Measurements from ENCODE around the gene RBP7.
"Not testable (repeated sequence)": the region's sequence is repeated elsewhere in the genome, so short reads cannot be mapped to it uniquely, and the experiment has no call there.

RBP7 gene

GRCh38 chr1:9993561-9994075 lies 3.4 kb upstream of the RBP7 start:
- Histone ChIP-seq H3K4me2 (no peak overlapping the region), H3K4me1 (no peaks in the 10 kb centered on the region), H4K20me1 (no peaks in the 10 kb centered on the region), H3K9me3 (peaks cover 32% of the 10 kb centered on the region), H3K27ac (no peak overlapping the region), H3K9ac (no peak overlapping the region), H3K36me3 (no peaks in the 10 kb centered on the region), H3K4me3 (no peak overlapping the region), H3K27me3 (no peaks in the 10 kb centered on the region)
- no peak for TF ChIP-seq Cebpa-rat (IDR thresholded peaks at IDR 0.05)

GRCh38 chr1:10001016-10001665 lies 4.1 kb downstream of the RBP7 start:
- Histone ChIP-seq H3K4me2 (no peak overlapping the region), H3K4me1 (no peaks in the 10 kb centered on the region), H3K36me3 (no peaks in the 10 kb centered on the region), H3K4me3 (no peak overlapping the region), H3K27ac (no peak overlapping the region), H4K20me1 (no peaks in the 10 kb centered on the region), H3K9ac (no peak overlapping the region), H3K27me3 (no peaks in the 10 kb centered on the region), H3K9me3 (peaks cover 40% of the 10 kb centered on the region)
- no peak for TF ChIP-seq Cebpa-rat (IDR thresholded peaks at IDR 0.05)

- H3K9me3 ChIP-seq, H3K36me3 ChIP-seq, H3K4me2 ChIP-seq, H3K4me3 ChIP-seq, H3K9ac ChIP-seq, H3K4me1 ChIP-seq, H4K20me1 ChIP-seq, H3K27me3 ChIP-seq, H3K27ac ChIP-seq: not testable (repeated sequence)
Measured at GRCh38 chr1:10005248-10005647, 8.2 kb downstream of the RBP7 start.

GRCh38 chr1:10007169-10007568 lies 10.1 kb downstream of the RBP7 start:
- no peaks in the 10 kb centered on the region for H4K20me1 ChIP-seq
- no peak overlapping the region for H3K9ac ChIP-seq
- no peaks in the 10 kb centered on the region for H3K36me3 ChIP-seq
- no peaks in the 10 kb centered on the region for H3K9me3 ChIP-seq
- H3K4me3 ChIP-seq: no peak overlapping the region
- no peak overlapping the region for H3K4me2 ChIP-seq
- H3K27me3 ChIP-seq: no peaks in the 10 kb centered on the region
- no peak overlapping the region for H3K27ac ChIP-seq
- H3K4me1 ChIP-seq: no peaks in the 10 kb centered on the region
- no peak for TF ChIP-seq Cebpa-rat (IDR thresholded peaks at IDR 0.05)

- H3K4me2 ChIP-seq: no peak overlapping the region
- H3K27me3 ChIP-seq: no peaks in the 10 kb centered on the region
- H4K20me1 ChIP-seq: no peaks in the 10 kb centered on the region
- no peaks in the 10 kb centered on the region for H3K4me1 ChIP-seq
- H3K27ac ChIP-seq: no peak overlapping the region
- no peak overlapping the region for H3K9ac ChIP-seq
- no peaks in the 10 kb centered on the region for H3K36me3 ChIP-seq
- TF ChIP-seq Cebpa-rat (IDR thresholded peaks at IDR 0.05): no peak
- no peaks in the 10 kb centered on the region for H3K9me3 ChIP-seq
- H3K4me3 ChIP-seq: no peak overlapping the region
Measured at GRCh38 chr1:10014016-10014415, 17.0 kb downstream of the RBP7 start.

- H3K27ac ChIP-seq: no peak overlapping the region
- TF ChIP-seq Cebpa-rat (IDR thresholded peaks at IDR 0.05): no peak
- no peaks in the 10 kb centered on the region for H3K9me3 ChIP-seq
- no peak overlapping the region for H3K9ac ChIP-seq
- H3K4me3 ChIP-seq: no peak overlapping the region
- H3K4me2 ChIP-seq: no peak overlapping the region
- H3K4me1 ChIP-seq: no peaks in the 10 kb centered on the region
- no peaks in the 10 kb centered on the region for H3K27me3 ChIP-seq
- H3K36me3 ChIP-seq: no peaks in the 10 kb centered on the region
- H4K20me1 ChIP-seq: no peaks in the 10 kb centered on the region
Measured at GRCh38 chr1:10019561-10019960, 22.5 kb downstream of the RBP7 start.

- Histone ChIP-seq H3K36me3 (no peaks in the 10 kb centered on the region), H3K4me2 (no peak overlapping the region), H3K27ac (no peak overlapping the region), H4K20me1 (no peaks in the 10 kb centered on the region), H3K27me3 (no peaks in the 10 kb centered on the region), H3K9me3 (no peaks in the 10 kb centered on the region), H3K4me3 (no peak overlapping the region), H3K4me1 (no peaks in the 10 kb centered on the region), H3K9ac (no peak overlapping the region)
- TF ChIP-seq Cebpa-rat (IDR thresholded peaks at IDR 0.05): no peak
Measured at GRCh38 chr1:10020086-10020485, 23.1 kb downstream of the RBP7 start.

- H3K9me3 ChIP-seq, H3K4me3 ChIP-seq, H3K27me3 ChIP-seq, H3K9ac ChIP-seq, H3K27ac ChIP-seq, H4K20me1 ChIP-seq, H3K36me3 ChIP-seq, H3K4me1 ChIP-seq, H3K4me2 ChIP-seq: not testable (repeated sequence)
Measured at GRCh38 chr1:10020678-10021077, 23.6 kb downstream of the RBP7 start.

GRCh38 chr1:10021992-10022391 lies 25.0 kb downstream of the RBP7 start:
- not testable (repeated sequence) for H4K20me1 ChIP-seq, H3K9me3 ChIP-seq, H3K27ac ChIP-seq, H3K9ac ChIP-seq, H3K36me3 ChIP-seq, H3K4me1 ChIP-seq, H3K27me3 ChIP-seq, H3K4me2 ChIP-seq, H3K4me3 ChIP-seq

GRCh38 chr1:10022656-10023055 lies 25.6 kb downstream of the RBP7 start:
- H3K27me3 ChIP-seq: no peaks in the 10 kb centered on the region
- TF ChIP-seq Cebpa-rat (IDR thresholded peaks at IDR 0.05): no peak
- no peak overlapping the region for H3K4me2 ChIP-seq
- no peaks in the 10 kb centered on the region for H3K4me1 ChIP-seq
- no peak overlapping the region for H3K27ac ChIP-seq
- H3K36me3 ChIP-seq: no peaks in the 10 kb centered on the region
- no peaks in the 10 kb centered on the region for H4K20me1 ChIP-seq
- H3K9me3 ChIP-seq: peaks cover 7% of the 10 kb centered on the region; the same call in 1 of the 2 replicates
- H3K4me3 ChIP-seq: no peak overlapping the region
- H3K9ac ChIP-seq: no peak overlapping the region

GRCh38 chr1:10025354-10025753 lies 28.3 kb downstream of the RBP7 start:
- Histone ChIP-seq H3K4me3 (no peak overlapping the region), H3K4me1 (no peaks in the 10 kb centered on the region), H3K9ac (no peak overlapping the region), H4K20me1 (no peaks in the 10 kb centered on the region), H3K9me3 (peaks cover 7% of the 10 kb centered on the region; the same call in 1 of the 2 replicates), H3K27me3 (no peaks in the 10 kb centered on the region), H3K36me3 (no peaks in the 10 kb centered on the region), H3K27ac (no peak overlapping the region), H3K4me2 (no peak overlapping the region)
- TF ChIP-seq Cebpa-rat (IDR thresholded peaks at IDR 0.05): no peak

Data from BLaER1 (cell line).